Stimulated activated naive CD8-positive, alpha-beta T cell treated with anti-CD3 and anti-CD28 coated beads, Interleukin-15, Interleukin-2, amounts not matched to agents 100 U/mL and 50 U/mL, for 24 hours (primary cell): ENCODE measurements around the gene TMEM150A.
"Not testable (repeated sequence)": the region's sequence is repeated elsewhere in the genome, so short reads cannot be mapped to it uniquely, and the experiment has no call there.

Experiments
- ATAC-seq: fragments of 150-1000 bp; cut with Tn5 transposase; one replicate; pipeline ENCODE4 v1.10.0; 2021
- DNase-seq: peaks from one replicate; pipeline ENCODE4 v3.0.0; 2021

TMEM150A gene

GRCh38 chr2:85602476-85603234 lies at the start of gene TMEM150A:
TSS of gene TMEM150A (minus strand) at chr2:85602698. CDS start at chr2:85601948, 750 bp downstream.
- ATAC-seq (peak; percentile 95), DNase-seq (peak; percentile 91)

- ATAC-seq = no peak
These were observed 49.6 kb upstream of the TMEM150A start for GRCh38 chr2:85652056-85652455.

GRCh38 chr2:85651097-85651496 lies 48.6 kb upstream of the TMEM150A start:
- DNase-seq (no peak), ATAC-seq (no peak)

More at GRCh38 chr2:85652056-85652455, 49.6 kb upstream of the TMEM150A start:
- no peak for DNase-seq

- no peak for ATAC-seq
These were observed 48.0 kb upstream of the TMEM150A start for GRCh38 chr2:85650456-85650855.

GRCh38 chr2:85649201-85650190 lies 47.0 kb upstream of the TMEM150A start:
- no peak for DNase-seq
- no peak for ATAC-seq

More at GRCh38 chr2:85650456-85650855, 48.0 kb upstream of the TMEM150A start:
- DNase-seq = no peak

- ATAC-seq = no peak
- no peak for DNase-seq
These were observed 46.1 kb upstream of the TMEM150A start for GRCh38 chr2:85648619-85649018.

- DNase-seq = no peak
- ATAC-seq = no peak
These were observed 45.5 kb upstream of the TMEM150A start for GRCh38 chr2:85647823-85648526.

GRCh38 chr2:85646166-85646565 lies 43.7 kb upstream of the TMEM150A start:
- DNase-seq = no peak
- no peak for ATAC-seq

GRCh38 chr2:85644909-85645308 lies 42.4 kb upstream of the TMEM150A start:
- no peak for ATAC-seq
- no peak for DNase-seq

GRCh38 chr2:85642725-85643124 lies 40.2 kb upstream of the TMEM150A start:
- ATAC-seq (peak; percentile 68), DNase-seq (no peak)

- no peak for ATAC-seq
- no peak for DNase-seq
These were observed 33.1 kb upstream of the TMEM150A start for GRCh38 chr2:85635636-85636035.

- ATAC-seq (no peak), DNase-seq (no peak)
These were observed 32.5 kb upstream of the TMEM150A start for GRCh38 chr2:85635011-85635410.

GRCh38 chr2:85631316-85631715 lies 28.8 kb upstream of the TMEM150A start:
- DNase-seq = no peak
- no peak for ATAC-seq

GRCh38 chr2:85628658-85629057 lies 26.2 kb upstream of the TMEM150A start:
- ATAC-seq = peak; percentile 57
- no peak for DNase-seq

GRCh38 chr2:85623991-85624390 lies 21.5 kb upstream of the TMEM150A start:
- DNase-seq (no peak), ATAC-seq (no peak)

GRCh38 chr2:85621338-85621737 lies 18.8 kb upstream of the TMEM150A start:
- ATAC-seq (no peak), DNase-seq (no peak)

GRCh38 chr2:85619617-85620016 lies 17.1 kb upstream of the TMEM150A start:
- ATAC-seq (no peak), DNase-seq (no peak)

- ATAC-seq, DNase-seq: not testable (repeated sequence)
These were observed 15.2 kb upstream of the TMEM150A start for GRCh38 chr2:85617723-85618122.

- DNase-seq (no peak), ATAC-seq (no peak)
These were observed 12.9 kb upstream of the TMEM150A start for GRCh38 chr2:85615413-85615728.

GRCh38 chr2:85614757-85615156 lies 12.3 kb upstream of the TMEM150A start:
- not testable (repeated sequence) for ATAC-seq, DNase-seq

- DNase-seq (no peak), ATAC-seq (no peak)
These were observed 11.4 kb upstream of the TMEM150A start for GRCh38 chr2:85613717-85614515.
